SK-N-SH (cell line): Measurements from ENCODE around the gene TMTC2. TPM values are rescaled to one million over a fixed set of nuclear protein-coding genes. Genes with fewer than 3 reads are reported as not detected.

Source experiments
- CTCF ChIA-PET: fragments of 300-600, 350-600 bp; formaldehyde crosslinking; extraction: SDS; loops from one replicate; lab custom pipeline; 2021; lab: Yijun Ruan, JAX
- POLR2A ChIA-PET: fragments of 350-600 bp; sonication (Branson Sonifier 250); formaldehyde crosslinking; extraction: SDS; loops from one replicate; lab custom pipeline; 2020; ENCODE audit warnings: antibody characterized with exemption, inconsistent platforms; lab: Yijun Ruan, JAX
- DNase-seq: peaks from one replicate; pipeline ENCODE4 v3.0.0; 2012
- H2AFZ ChIP-seq: fragments of 200-600 bp; sonication (generic); 2 replicates; pipeline ENCODE4 v1.8.1; 2016; ENCODE audit warnings: antibody characterized with exemption, mild to moderate bottlenecking, low read depth
- H3F3A ChIP-seq: fragments of 200-600 bp; sonication (generic); replicated peaks from 2 replicates; pipeline ENCODE3; 2016; ENCODE audit warnings: antibody characterized with exemption, mild to moderate bottlenecking; ENCODE audit not compliant: insufficient read depth
- H3K27ac ChIP-seq, 2 experiments: fragments of 200-500 bp in 1 of 2; fragments of 200-600 bp in 1 of 2; sonication (Bioruptor generic) in 1 of 2; sonication (generic), shearing (Covaris generic) in 1 of 2; 2 replicates each; pipeline versions ENCODE4 v1.5.1 to v1.6.1; 2014 to 2016; ENCODE audit warnings: low read depth in 2 of 2, inconsistent platforms in 1 of 2, low read length in 1 of 2, mild to moderate bottlenecking in 1 of 2, mixed read lengths in 1 of 2
- H3K27me3 ChIP-seq: fragments of 200-600 bp; sonication (generic), shearing (Covaris generic); 2 replicates; pipeline ENCODE4 v1.6.1; 2016; ENCODE audit warnings: mixed run types; ENCODE audit not compliant: insufficient read depth
- H3K36me3 ChIP-seq, 2 experiments: fragments of 200-500 bp in 1 of 2; fragments of 200-600 bp in 1 of 2; sonication (Bioruptor generic) in 1 of 2; sonication (generic) in 1 of 2; replicated peaks in 1 of 2; 2 replicates each; pipeline versions ENCODE3 to v1.5.1; 2014 to 2016; ENCODE audit warnings: low read length in 1 of 2, mild to moderate bottlenecking in 1 of 2; ENCODE audit not compliant: insufficient read depth in 2 of 2, control insufficient read depth in 1 of 2
- H3K4me1 ChIP-seq, 2 experiments: fragments of 200-500 bp in 1 of 2; fragments of 200-600 bp in 1 of 2; sonication (Bioruptor generic) in 1 of 2; sonication (generic), shearing (Covaris generic) in 1 of 2; 2 replicates each; pipeline versions ENCODE4 v1.5.1 to v1.6.1; 2014 to 2016; ENCODE audit warnings: low read depth in 1 of 2, low read length in 1 of 2, mixed run types in 1 of 2; ENCODE audit not compliant: insufficient read depth in 2 of 2, control insufficient read depth in 1 of 2
- H3K4me2 ChIP-seq: fragments of 200-600 bp; sonication (generic), shearing (Covaris generic); 2 replicates; pipeline ENCODE4 v1.6.1; 2017; ENCODE audit warnings: mixed run types
- H3K4me3 ChIP-seq, 2 experiments: fragments of 200-500 bp in 1 of 2; fragments of 200-600 bp in 1 of 2; sonication (Bioruptor generic) in 1 of 2; sonication (generic), shearing (Covaris generic) in 1 of 2; 2 replicates each; pipeline versions ENCODE4 v1.5.1 to v1.8.1; 2014 to 2016; ENCODE audit warnings: low read depth in 2 of 2, inconsistent platforms in 1 of 2, low read length in 1 of 2, mild to moderate bottlenecking in 1 of 2, mixed read lengths in 1 of 2, moderate library complexity in 1 of 2
- H3K79me2 ChIP-seq: fragments of 200-600 bp; sonication (generic); 2 replicates; pipeline ENCODE4 v1.8.1; 2017; ENCODE audit warnings: mild to moderate bottlenecking; ENCODE audit not compliant: insufficient read depth
- H3K9ac ChIP-seq: fragments of 200-600 bp; sonication (generic); 2 replicates; pipeline ENCODE4 v1.6.1; 2017; ENCODE audit warnings: mixed run types
- H3K9me2 ChIP-seq: fragments of 200-600 bp; sonication (generic); 2 replicates; pipeline ENCODE4 v1.6.1; 2017; ENCODE audit warnings: mixed run types
- H3K9me3 ChIP-seq: fragments of 200-600 bp; sonication (generic); 2 replicates; pipeline ENCODE4 v1.6.1; 2017; ENCODE audit warnings: mixed run types, mild to moderate bottlenecking, moderate library complexity
- H4K20me1 ChIP-seq: fragments of 200-600 bp; sonication (generic); 2 replicates; pipeline ENCODE4 v1.6.1; 2017; ENCODE audit warnings: mild to moderate bottlenecking, mixed run types; ENCODE audit not compliant: insufficient read depth
- EP300 ChIP-seq, 2 experiments: IDR thresholded peaks; 2 replicates each; pipeline versions ENCODE4 v1.4.0 to v1.6.1; 2012; ENCODE audit warnings: borderline replicate concordance in 1 of 2, low read depth in 1 of 2, low read length in 1 of 2
- FOSL2 ChIP-seq: IDR thresholded peaks from 2 replicates; pipeline ENCODE4 v1.4.0; 2012; ENCODE audit warnings: low read depth, mild to moderate bottlenecking, moderate library complexity, borderline replicate concordance
- GABPA ChIP-seq: IDR thresholded peaks from 2 replicates; pipeline ENCODE4 v1.4.0; 2012; ENCODE audit warnings: low read depth, mild to moderate bottlenecking
- GATA2 ChIP-seq: sonication (generic); formaldehyde crosslinking; IDR thresholded peaks from 2 replicates; pipeline ENCODE4 v1.5.0; 2020; ENCODE audit warnings: mild to moderate bottlenecking, missing genetic modification reagents
- IRF3 ChIP-seq: fragments of 150-350 bp; IDR thresholded peaks from 2 replicates; pipeline ENCODE4 v1.6.1; 2016; ENCODE audit warnings: mild to moderate bottlenecking, low read depth, low read length
- MAX ChIP-seq: IDR thresholded peaks from 2 replicates; pipeline ENCODE4 v1.4.0; 2012; ENCODE audit warnings: low read depth
- MEF2A ChIP-seq: IDR thresholded peaks from 2 replicates; pipeline ENCODE4 v1.4.0; 2012; ENCODE audit warnings: low read depth, borderline replicate concordance
- MXI1 ChIP-seq: IDR thresholded peaks from 2 replicates; pipeline ENCODE4 v1.6.1; 2012; ENCODE audit warnings: mild to moderate bottlenecking, low read depth, low read length, improper control_type of control experiment
- NRF1 ChIP-seq: IDR thresholded peaks from 2 replicates; pipeline ENCODE4 v1.6.1; 2012; ENCODE audit warnings: low read depth, mild to moderate bottlenecking, low read length
- REST ChIP-seq: IDR thresholded peaks from 2 replicates; pipeline ENCODE4 v1.6.1; 2012; ENCODE audit warnings: mild to moderate bottlenecking, low read depth, low read length, moderate library complexity
- SIN3A ChIP-seq: IDR thresholded peaks from 2 replicates; pipeline ENCODE4 v1.6.1; 2012; ENCODE audit warnings: low read depth, mild to moderate bottlenecking, low read length, moderate library complexity, borderline replicate concordance
- SMC3 ChIP-seq: IDR thresholded peaks from 2 replicates; pipeline ENCODE4 v1.6.1; 2012; ENCODE audit warnings: low read depth, low read length, improper control_type of control experiment
- TAF1 ChIP-seq: IDR thresholded peaks from 2 replicates; pipeline ENCODE4 v1.6.1; 2012; ENCODE audit warnings: low read depth, mild to moderate bottlenecking, low read length, moderate library complexity, borderline replicate concordance
- TCF12 ChIP-seq: IDR thresholded peaks from 2 replicates; pipeline ENCODE4 v1.4.0; 2012
- USF1 ChIP-seq: IDR thresholded peaks from 2 replicates; pipeline ENCODE4 v1.4.0; 2012; ENCODE audit warnings: low read depth, borderline replicate concordance
- WGBS: methylation state at CpG from one replicate; pipeline ENCODE4 v1.1.6; 2017; ENCODE audit warnings: low lambda C conversion rate; 5-methylcytosine and 5-hydroxymethylcytosine counted together
- polyA plus RNA-seq, 3 experiments: library from polyadenylated mRNA; depleted of rRNA; stranded (reverse); fragments of >200 nt; gene quantifications; 2 replicates each; pipeline ENCODE4 v1.2.3, GENCODE V29; 2012
- TF ChIP-seq, protein P1 (sequence below): fragments of 150-350 bp; IDR thresholded peaks from 2 replicates; pipeline ENCODE4 v1.6.1; 2017; ENCODE audit warnings: antibody characterized with exemption, low read length, low read depth, borderline replicate concordance
- TF ChIP-seq, protein P2 (sequence below): IDR thresholded peaks from 2 replicates; pipeline ENCODE4 v1.4.0; 2012; ENCODE audit warnings: low read depth, borderline replicate concordance
- TF ChIP-seq, protein P3 (sequence below): IDR thresholded peaks from 2 replicates; pipeline ENCODE4; 2012

The TMTC2 gene
- polyA plus RNA-seq, 1 of the 3 experiments (the other 2 are of a cell fraction) = 4.1 TPM

DNA sequence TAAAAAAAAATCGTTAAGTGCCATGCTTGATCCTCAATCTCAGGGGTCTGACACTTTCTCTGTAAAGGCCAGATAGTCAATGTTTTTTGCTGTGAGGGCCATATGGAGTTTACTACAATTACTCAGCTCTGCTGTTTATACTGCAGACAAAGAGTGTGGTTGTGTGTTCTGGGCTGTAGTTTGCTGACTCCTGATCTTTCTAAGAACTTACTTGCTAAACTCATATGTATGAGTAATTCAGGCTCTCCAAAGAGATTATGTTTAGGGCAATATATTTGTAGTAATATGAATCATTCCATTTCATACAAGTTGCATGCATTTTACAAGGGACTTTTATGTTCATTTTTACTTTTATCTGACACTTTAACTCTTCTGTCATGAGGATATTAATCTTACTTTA is 188.2 kb downstream of the TMTC2 start:
- ChIA-PET CTCF (interaction anchor here (1.1 to 3.4 kb wide), 2 partner anchors 116 to 189 kb away, joined by 3 to 12 read pairs; partner anchors contain the start of gene TMTC2), POLR2A (no interaction called here)
- Histone ChIP-seq H3K27ac (no peak overlapping the region; a peak in 1 of 4 replicates), H3K9me3 (no peaks in the 10 kb centered on the region), H3K27me3 (no peaks in the 10 kb centered on the region), H3F3A (no peaks in the 10 kb centered on the region), H3K36me3 (no peaks in the 10 kb centered on the region), H2AFZ (no peak overlapping the region), H3K79me2 (no peaks in the 10 kb centered on the region), H3K4me2 (no peak overlapping the region), H3K4me3 (no peak overlapping the region), H3K9me2 (no peaks in the 10 kb centered on the region)
- TF ChIP-seq SIN3A (no peak), MAX (no peak), MXI1 (no peak)
- TF ChIP-seq, all 33 proteins: peak for 0
- 83% methylated on average over 1 of the region's 1 CpG for WGBS
- Histone ChIP-seq H4K20me1 (no peaks in the 10 kb centered on the region), H3K9ac (no peak overlapping the region), H3K4me1 (peaks cover 0 to 6% of the 10 kb centered on the region in 2 experiments; a peak in 2 of 4 replicates)
- DNase-seq = no peak

DNA sequence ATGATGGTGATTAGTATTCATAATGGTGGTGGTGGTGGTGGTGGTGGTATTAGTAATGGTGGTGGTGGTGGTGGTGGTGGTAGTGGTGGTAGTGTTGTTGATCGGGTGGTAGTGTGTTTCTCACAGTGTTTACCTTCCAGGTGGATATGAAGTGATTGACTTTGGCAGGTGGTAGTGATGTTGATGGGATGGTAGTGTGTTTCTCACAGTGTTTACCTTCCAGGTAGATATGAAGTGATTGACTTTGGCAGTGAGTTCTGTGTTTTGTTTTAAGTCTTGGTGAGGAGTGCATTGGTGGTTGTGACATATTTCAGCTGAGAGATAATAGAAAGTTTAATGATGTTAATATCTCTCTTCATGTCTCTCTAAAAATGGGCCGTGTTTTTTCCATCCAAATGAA is 189.4 kb downstream of the TMTC2 start:
- no peaks in the 10 kb centered on the region for H3K27me3 ChIP-seq
- ChIA-PET POLR2A (no interaction called here), CTCF (no interaction called here)
- H3K9me3 ChIP-seq = no peaks in the 10 kb centered on the region
- no peaks in the 10 kb centered on the region for H3F3A ChIP-seq
- no peak overlapping the region for H3K4me3 ChIP-seq
- H3K36me3 ChIP-seq = no peaks in the 10 kb centered on the region
- no peak overlapping the region for H3K9ac ChIP-seq
- no peaks in the 10 kb centered on the region for H3K9me2 ChIP-seq
- no peak overlapping the region for H2AFZ ChIP-seq
- H3K79me2 ChIP-seq = no peaks in the 10 kb centered on the region
- DNase-seq = no peak
- H3K4me2 ChIP-seq = no peak overlapping the region
- peaks cover 0 to 11% of the 10 kb centered on the region in 2 experiments; a peak in 3 of 4 replicates for H3K4me1 ChIP-seq
- H3K27ac ChIP-seq = no peak overlapping the region
- WGBS = 90% methylated on average over 2 of the region's 2 CpGs
- no peaks in the 10 kb centered on the region for H4K20me1 ChIP-seq
- TF ChIP-seq MEF2A (no peak), REST (no peak), USF1 (no peak), IRF3 (no peak), SMC3 (no peak), GATA2 (CRISPR knock-in tag) (no peak), EP300 (IDR thresholded peaks at IDR 0.05; ENCODE audit: borderline replicate concordance in 1 of 2, low read depth in 1 of 2, low read length in 1 of 2) (no peak), TCF12 (no peak), GABPA (no peak), NRF1 (no peak), FOSL2 (no peak), TAF1 (no peak)
- TF ChIP-seq, protein P1, sequence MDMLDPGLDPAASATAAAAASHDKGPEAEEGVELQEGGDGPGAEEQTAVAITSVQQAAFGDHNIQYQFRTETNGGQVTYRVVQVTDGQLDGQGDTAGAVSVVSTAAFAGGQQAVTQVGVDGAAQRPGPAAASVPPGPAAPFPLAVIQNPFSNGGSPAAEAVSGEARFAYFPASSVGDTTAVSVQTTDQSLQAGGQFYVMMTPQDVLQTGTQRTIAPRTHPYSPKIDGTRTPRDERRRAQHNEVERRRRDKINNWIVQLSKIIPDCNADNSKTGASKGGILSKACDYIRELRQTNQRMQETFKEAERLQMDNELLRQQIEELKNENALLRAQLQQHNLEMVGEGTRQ = no peak
- TF ChIP-seq, protein P2, sequence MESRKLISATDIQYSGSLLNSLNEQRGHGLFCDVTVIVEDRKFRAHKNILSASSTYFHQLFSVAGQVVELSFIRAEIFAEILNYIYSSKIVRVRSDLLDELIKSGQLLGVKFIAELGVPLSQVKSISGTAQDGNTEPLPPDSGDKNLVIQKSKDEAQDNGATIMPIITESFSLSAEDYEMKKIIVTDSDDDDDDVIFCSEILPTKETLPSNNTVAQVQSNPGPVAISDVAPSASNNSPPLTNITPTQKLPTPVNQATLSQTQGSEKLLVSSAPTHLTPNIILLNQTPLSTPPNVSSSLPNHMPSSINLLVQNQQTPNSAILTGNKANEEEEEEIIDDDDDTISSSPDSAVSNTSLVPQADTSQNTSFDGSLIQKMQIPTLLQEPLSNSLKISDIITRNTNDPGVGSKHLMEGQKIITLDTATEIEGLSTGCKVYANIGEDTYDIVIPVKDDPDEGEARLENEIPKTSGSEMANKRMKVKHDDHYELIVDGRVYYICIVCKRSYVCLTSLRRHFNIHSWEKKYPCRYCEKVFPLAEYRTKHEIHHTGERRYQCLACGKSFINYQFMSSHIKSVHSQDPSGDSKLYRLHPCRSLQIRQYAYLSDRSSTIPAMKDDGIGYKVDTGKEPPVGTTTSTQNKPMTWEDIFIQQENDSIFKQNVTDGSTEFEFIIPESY = no peak
- TF ChIP-seq, protein P3, sequence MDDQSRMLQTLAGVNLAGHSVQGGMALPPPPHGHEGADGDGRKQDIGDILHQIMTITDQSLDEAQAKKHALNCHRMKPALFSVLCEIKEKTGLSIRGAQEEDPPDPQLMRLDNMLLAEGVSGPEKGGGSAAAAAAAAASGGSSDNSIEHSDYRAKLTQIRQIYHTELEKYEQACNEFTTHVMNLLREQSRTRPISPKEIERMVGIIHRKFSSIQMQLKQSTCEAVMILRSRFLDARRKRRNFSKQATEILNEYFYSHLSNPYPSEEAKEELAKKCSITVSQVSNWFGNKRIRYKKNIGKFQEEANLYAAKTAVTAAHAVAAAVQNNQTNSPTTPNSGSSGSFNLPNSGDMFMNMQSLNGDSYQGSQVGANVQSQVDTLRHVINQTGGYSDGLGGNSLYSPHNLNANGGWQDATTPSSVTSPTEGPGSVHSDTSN = no peak
